Right lung (tissue), 5 donors: ENCODE results near the gene LRRC7. TPM values are rescaled to one million over a fixed set of nuclear protein-coding genes. Genes with fewer than 3 reads are reported as not detected.
"Not testable (repeated sequence)": the region's sequence is repeated elsewhere in the genome, so short reads cannot be mapped to it uniquely, and the experiment has no call there.

Experiments used
- DNase-seq, 2 donors: peaks; one replicate each; pipeline ENCODE4 v3.0.0-alpha.2; 2013
- polyA plus RNA-seq, 5 donors: library from polyadenylated mRNA; unstranded; fragments of 120-200 nt; gene quantifications; one replicate each; pipeline versions ENCODE4 v1.2.1 to v1.2.3, GENCODE V29; 2013; ENCODE audit warnings: inconsistent platforms in 1 of 5, low replicate concordance in 1 of 5; ENCODE audit not compliant: insufficient read length in 5 of 5, insufficient read depth in 1 of 5

LRRC7 gene
- polyA plus RNA-seq, 5 donors = 4.4 to 6.4 (median 5.5) TPM

GRCh38 chr1:69952676-69953075 is 385.0 kb downstream of the LRRC7 start:
- DNase-seq = no peak

- not testable (repeated sequence) for DNase-seq
These were observed 394.7 kb downstream of the LRRC7 start for GRCh38 chr1:69962452-69962851.

- DNase-seq = no peak
These were observed 399.6 kb downstream of the LRRC7 start for GRCh38 chr1:69967245-69967766.

- DNase-seq = no peak
These were observed 409.2 kb downstream of the LRRC7 start for GRCh38 chr1:69976896-69977295.

GRCh38 chr1:69982992-69983391 is 415.3 kb downstream of the LRRC7 start:
- DNase-seq = no peak

GRCh38 chr1:69985376-69985775 is 417.7 kb downstream of the LRRC7 start:
- no peak for DNase-seq

- no peak for DNase-seq
These were observed 418.2 kb downstream of the LRRC7 start for GRCh38 chr1:69985901-69986439.

GRCh38 chr1:69987881-69988280 is 420.2 kb downstream of the LRRC7 start:
- DNase-seq = no peak

- no peak for DNase-seq
These were observed 423.9 kb downstream of the LRRC7 start for GRCh38 chr1:69991644-69992043.

GRCh38 chr1:69992594-69992993 is 424.9 kb downstream of the LRRC7 start:
- no peak for DNase-seq

- peak; percentile 56 to 81 for DNase-seq
These were observed 426.1 kb downstream of the LRRC7 start for GRCh38 chr1:69993810-69994209.

GRCh38 chr1:69994241-69994640 is 426.5 kb downstream of the LRRC7 start:
- no peak for DNase-seq

- DNase-seq = no peak
These were observed 431.1 kb downstream of the LRRC7 start for GRCh38 chr1:69998847-69999246.

- DNase-seq = peak; percentile 48 to 66
These were observed 435.6 kb downstream of the LRRC7 start for GRCh38 chr1:70003211-70003908.

GRCh38 chr1:70005386-70006034 is 437.8 kb downstream of the LRRC7 start:
- DNase-seq = no peak

- DNase-seq = no peak
These were observed 440.9 kb downstream of the LRRC7 start for GRCh38 chr1:70008660-70009059.

GRCh38 chr1:70017770-70018169 is 450.0 kb downstream of the LRRC7 start:
- DNase-seq = no peak

- no peak for DNase-seq
These were observed 456.6 kb downstream of the LRRC7 start for GRCh38 chr1:70024272-70024671.

GRCh38 chr1:70025052-70025451 is 457.3 kb downstream of the LRRC7 start:
- no peak for DNase-seq

- no peak for DNase-seq
These were observed 458.1 kb downstream of the LRRC7 start for GRCh38 chr1:70025846-70026245.

- no peak for DNase-seq
These were observed 465.6 kb downstream of the LRRC7 start for GRCh38 chr1:70033266-70033873.

GRCh38 chr1:70033936-70034335 is 466.2 kb downstream of the LRRC7 start:
- DNase-seq = no peak

- no peak for DNase-seq
These were observed 466.7 kb downstream of the LRRC7 start for GRCh38 chr1:70034403-70034802.
